ENCODE measurements around the gene PSAT1.
A peak's percentile ranks its signal among the peaks of the same experiment; 100 is the strongest.
"Not testable (repeated sequence)": the region's sequence is repeated elsewhere in the genome, so short reads cannot be mapped to it uniquely, and the experiment has no call there.

The PSAT1 gene

DNA sequence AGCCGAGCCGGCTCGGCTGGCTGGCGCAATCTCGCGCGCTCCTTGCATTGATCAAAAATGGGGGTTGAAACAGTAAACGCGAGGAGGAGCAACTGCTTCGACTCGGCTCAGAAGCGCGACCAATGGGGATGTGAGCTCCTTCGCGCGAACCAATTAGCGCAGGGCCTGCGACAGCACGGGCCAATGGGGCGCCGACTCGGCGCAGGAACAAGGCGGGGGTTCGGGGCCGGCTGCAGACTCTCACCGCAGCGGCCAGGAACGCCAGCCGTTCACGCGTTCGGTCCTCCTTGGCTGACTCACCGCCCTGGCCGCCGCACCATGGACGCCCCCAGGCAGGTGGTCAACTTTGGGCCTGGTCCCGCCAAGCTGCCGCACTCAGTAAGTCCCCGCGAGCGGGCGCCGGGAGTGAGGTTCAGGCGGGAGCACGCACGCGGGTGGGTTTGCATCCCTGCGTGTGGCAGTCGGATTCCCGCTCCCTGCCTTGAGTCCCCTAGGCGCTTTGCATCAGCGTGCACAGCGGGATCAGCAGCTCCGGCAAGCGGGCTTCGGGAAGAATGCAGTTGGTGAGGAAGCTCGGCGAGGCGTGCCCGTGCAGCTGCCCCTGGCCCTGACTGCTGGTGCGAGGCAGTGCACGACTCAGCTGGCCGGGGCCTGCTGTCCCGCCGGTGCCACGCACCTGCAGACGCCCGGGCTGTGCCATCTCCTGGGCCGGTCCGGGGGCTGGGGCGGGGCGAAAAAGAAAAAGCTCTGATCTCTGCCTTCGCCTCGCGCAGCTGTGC, at the start of gene PSAT1:
PSAT1 (plus strand) TSS at position 233 of the 779 bp plus-strand sequence; CDS start at position 319, 86 bp downstream.
- peak; percentile 88 for DNase-seq

DNA sequence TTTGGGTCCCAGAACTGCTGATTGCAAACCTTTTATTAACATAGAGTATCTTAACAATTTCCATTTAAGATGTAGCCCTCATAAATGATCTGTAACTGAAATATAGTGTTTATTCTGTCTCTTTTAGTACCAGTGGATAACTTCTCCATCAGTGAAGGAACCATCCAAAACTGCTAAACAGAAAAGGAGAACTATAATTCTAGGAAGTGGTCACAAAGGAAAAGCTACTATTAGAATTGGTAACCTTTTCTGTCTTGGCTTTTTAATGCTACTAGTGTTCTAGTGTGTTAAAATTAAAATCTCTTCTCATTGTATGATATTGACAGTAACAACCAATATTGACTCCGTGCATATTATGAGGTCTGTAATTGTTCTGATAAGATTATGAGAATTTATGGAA, 48.3 kb upstream of the PSAT1 start:
- DNase-seq = no peak

DNA sequence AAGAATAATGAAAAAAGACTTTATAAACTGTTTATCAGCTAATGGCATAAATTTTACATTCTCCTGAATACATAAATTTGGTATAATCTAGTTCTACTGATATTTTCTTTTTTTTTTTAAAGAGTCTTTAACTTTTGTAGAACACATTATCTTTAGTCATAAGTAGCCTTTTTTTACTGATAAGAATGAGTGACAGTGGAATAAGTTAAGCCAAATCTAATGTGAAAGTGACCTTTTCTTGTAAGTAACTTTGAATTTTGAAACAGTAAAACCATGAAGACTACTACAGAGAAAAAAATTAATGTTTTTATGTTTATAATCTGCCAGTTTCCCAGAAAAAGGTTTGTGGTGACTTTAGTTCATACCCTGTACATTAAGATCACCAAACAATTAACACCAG, 47.4 kb upstream of the PSAT1 start:
- DNase-seq = no peak

DNA sequence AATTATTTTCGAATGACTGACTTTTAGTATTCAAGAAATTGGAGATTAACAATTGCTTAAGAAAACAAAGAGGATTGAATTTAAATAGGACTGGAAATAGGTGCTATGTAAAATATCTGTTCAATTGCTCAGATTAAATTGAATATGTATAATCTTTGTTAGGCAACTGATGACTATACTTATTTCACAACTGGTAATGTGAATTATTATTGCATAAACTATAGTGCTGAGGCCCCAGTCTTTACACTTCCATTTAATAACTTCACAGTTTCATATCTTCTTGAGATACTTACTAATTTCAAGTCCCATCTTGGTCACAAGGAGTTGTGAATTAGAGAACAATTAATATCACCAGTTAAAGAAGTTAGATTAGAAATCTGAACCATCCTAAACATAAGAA, 44.3 kb upstream of the PSAT1 start:
- no peak for DNase-seq

DNA sequence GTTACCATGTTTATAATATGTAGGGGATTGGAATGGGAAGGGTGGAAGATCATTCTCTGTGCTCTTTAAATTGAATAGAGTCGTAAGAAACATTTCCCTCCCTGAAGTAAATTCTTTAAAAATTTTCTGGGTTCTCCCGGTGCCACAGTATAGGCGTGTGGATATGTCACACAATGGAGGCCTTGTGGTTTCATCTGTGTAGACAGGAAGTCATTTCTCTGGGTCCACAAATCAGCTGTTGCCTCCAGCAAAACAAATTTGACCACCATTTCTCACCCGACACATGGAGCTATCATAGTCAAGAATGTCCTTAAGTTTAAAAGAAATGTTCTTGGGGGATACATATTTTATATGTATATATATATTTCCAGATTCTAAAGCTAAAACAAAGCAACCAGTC, 43.6 kb upstream of the PSAT1 start:
- no peak for DNase-seq

DNA sequence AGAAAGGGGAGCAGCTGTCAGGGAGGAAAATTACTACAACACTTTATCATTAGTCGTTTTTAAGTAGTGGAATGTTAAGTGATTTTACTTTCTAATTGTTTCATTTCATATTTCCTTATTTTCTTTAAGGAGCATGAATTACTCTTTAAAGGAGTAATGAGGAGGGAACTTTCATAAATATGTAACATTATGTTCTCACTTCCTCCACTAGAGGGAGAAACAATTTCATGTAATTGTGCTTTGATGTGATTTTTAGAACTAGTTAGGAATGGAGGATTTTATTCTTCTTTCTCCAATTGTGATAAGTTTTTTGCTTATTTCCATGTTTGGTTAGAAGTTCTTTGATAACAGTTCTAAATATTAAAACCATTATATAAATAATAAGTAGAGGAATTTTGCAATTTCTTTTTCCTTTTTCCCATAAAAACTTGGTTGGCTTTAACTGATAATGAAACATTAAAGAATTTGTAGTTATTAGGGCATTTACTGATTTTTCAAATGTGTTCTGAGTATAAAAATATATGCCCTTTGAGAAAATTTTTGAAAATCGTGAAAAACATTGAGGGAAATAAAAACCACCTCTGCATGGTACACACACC, 35.4 kb upstream of the PSAT1 start:
- DNase-seq = peak; percentile 7

DNA sequence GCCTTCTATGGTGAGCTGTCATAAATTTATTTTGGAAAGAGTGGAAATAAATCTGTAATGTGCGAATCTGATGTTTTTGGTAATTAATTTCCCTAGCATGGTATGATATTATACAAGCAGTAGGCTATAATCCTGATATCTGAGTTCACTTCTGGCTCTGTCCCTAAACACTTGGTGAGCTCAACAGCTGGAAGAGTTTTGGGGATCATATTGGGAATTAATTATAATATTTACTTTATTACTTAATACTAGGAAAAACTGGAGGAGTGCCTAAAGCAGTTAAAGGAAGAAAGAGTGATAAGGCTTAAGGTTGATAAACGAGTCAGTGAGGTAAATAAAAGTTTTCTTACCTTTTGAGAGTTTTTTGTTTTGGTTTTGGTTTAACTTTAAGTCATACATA, 34.3 kb upstream of the PSAT1 start:
- DNase-seq = no peak

DNA sequence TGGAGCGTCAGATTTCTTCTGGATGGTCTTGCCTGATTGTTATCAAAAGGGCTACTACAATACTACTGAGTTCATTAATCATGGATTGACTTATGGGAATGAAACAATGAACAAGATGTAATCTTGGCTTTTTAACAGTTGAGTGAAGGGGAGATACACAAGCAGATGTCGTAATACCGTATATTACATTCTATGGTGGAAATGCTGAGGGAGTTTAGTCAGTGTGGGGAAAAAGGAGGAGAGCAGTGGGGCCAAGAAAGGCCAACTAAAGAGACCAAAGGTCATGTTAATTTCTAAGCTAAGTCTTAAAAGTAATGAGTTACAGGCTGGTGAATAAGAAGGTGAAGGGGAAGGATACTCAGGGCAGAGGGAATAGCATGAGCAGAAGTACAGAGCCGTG, 29.0 kb upstream of the PSAT1 start:
- DNase-seq = no peak

DNA sequence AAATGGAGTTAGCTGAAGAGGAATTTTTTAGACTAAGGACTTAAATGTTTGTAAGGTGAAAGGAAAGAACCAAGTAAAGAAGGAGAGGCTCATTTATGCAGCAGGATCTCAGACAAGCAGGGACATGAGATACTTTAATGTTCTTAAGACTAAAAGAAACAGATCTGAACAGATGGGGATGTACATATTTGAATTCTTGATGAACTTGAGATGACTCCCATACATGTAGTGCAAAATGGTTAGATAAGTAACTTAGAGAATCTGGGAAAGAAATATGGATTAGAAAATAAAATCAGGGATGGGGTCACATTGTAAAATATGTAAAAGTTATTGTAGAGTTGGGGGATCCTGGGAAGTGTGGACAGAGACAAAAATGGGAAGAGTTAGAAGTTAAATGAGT, 27.1 kb upstream of the PSAT1 start:
- no peak for DNase-seq

DNA sequence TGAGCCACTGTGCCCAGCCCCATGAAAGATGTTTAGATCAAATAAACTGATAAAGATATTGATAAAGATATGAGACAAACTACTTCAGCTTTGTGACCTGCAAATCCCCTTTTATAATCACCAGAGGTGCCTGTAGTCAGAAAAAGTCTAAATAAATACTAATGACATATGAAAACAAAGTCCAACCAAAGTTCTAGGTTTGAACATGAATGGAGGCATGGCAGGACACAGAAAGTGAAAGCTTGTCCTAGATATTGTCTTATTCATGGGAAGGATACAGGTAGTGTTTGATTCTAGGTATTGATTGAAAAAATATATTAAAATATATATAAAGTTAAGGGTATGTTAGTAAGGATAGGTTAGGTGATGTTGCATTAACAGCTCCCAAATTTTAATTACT, 24.6 kb upstream of the PSAT1 start:
- no peak for DNase-seq

DNA sequence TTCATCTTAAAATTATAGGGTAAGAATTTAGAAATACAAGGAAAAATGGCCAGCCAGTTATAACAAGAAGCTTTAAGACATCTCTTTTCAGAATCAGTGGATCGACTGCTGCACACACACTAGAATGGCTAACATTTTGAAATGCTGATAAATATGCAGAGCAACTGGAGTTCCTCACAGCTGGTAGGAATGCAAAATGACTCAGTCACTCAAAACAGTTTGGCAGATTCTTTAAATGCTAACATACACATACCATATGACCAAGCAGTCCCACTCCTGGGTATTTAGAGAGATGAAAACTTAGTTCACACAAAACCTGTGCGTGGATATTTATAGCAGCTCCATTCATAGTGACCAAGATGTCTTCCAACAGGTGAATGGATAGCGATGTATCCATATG, 23.2 kb upstream of the PSAT1 start:
- DNase-seq = no peak

DNA sequence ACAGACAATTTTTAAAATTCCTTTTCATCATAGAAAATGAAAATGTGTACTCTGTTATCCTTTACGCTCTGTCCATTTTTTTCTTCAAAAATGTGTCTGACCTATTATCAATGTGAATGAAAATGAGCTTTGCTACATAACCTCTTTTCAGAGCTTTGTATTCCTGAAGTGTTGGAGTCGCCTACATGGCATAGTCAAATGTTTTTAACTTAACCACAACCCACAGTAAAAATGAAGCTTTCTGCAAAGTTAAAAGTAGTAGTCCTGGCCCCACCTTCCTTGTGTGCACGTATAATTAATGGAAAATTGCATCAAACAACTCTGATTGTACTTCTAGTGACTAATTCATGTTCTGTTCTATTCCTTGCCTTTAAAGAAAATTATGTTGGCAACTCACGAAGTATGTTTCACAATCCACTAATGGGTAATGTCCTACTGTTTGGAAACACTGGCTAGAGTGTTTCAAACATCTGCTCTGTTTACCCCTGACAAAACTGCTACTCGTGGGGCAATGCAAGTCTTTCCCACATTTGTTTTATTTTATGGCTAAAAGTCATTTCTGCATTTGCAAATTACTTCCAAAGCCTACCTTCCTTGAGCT, 18.6 kb upstream of the PSAT1 start:
- no peak for DNase-seq

DNA sequence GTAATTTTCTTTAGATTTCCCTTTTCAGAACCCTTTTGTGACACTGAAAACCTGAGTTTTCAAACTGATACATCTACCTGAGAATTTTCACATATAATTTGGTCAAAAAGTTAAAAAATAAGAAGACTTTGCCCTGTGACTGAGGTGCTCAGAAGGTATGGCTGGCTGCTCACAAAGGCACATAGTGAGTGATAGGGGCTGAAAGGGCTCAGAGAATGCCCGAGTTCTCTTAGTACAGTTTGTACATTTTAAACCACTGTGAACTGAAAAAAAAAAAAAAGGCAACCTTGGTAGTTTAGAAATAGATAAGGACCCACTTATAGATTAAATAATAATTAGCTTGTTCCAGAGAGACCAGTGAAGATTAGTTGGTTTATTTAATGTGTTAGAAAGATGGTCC, 18.1 kb upstream of the PSAT1 start:
- no peak for DNase-seq

DNA sequence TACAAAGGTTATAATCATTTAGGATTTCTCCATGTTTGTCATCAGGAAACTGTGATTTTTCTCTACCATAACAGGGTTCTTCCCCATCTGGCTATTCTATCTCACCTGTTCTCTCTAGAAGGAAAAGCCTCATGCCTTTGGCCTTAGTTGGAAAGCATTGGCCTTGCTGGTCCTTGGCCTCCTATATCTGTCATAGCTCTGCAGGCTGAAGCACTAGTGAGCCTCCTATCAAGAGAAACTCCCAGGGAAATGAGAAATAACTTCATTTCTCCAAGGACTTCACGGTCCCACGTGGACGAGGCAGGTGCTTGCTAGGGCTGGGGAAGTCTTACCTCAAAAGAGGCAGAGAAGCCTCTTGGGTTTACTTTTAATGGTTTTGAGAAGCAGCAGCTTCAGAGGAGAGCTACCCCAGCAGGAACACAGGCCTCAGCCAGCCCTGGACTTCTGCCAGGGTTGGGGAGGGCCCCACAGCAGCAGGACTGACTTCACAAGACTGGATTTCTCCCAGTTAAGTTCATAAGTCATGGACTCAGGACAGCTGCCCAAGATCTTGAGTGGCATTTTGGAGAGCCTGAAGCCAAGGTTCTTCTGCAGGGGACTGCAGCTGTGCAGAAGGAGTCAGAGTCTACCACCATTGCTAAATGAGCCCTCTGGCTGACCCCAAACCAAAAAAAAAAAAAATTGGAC, 15.8 kb upstream of the PSAT1 start:
- no peak for DNase-seq

DNA sequence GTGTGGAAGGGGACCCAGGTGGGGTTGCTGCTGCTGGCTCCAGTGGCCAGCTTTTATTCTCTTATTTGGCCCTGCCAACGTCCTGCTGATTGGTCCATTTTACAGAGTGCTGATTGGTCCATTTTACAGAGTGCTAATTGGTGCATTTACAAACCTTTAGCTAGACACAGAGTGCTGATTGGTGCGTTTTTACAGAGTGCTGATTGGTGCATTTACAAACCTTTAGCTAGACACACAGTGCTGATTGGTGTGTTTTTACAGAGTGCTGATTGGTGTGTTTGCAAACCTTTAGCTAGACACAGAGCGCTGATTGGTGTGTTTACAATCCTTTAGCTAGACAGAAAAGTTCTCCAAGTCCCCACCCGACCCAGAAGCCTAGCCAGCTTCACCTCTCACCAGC, 12.7 kb upstream of the PSAT1 start:
- DNase-seq = not testable (repeated sequence)

DNA sequence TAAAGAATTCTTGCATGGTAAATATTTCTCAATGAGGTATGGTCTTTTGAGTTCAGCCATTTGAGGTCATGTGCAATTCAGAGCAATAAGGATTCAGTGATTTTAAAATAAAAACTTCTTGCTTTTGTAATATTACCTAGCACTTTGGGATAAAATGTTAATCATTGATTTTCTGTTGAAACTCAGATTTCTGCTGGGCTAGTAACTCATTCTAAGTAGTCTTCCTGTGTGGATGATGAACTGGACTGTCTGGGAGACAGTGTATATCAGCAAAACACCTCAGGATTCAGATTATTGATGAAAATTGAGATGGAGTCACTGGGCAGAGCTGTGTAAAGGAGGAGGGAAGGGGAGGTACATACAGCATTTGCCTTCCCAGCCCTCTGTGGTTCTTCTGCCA, 10.8 kb upstream of the PSAT1 start:
- DNase-seq = no peak

DNA sequence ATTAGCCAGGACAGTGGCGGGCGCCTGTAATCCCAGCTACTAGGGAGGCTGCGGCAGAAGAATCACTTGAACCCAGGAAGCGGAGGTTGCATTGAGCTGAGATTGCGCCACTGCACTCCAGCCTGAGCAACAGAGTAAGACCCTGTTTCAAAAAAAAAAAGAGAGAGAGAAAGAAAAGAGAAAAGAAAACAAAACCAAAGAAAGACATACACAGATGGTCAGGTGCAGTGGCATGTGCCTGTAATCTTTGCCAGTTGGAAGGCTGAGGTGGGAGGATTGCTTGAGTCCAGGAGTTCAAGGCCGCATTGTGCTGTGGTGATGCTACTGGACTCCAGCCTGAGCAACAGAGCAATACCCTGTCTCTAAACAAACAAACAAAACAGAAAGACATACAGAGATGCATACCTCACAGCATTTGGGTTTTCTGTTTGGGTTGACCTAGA, 10.0 kb upstream of the PSAT1 start:
- DNase-seq = no peak

DNA sequence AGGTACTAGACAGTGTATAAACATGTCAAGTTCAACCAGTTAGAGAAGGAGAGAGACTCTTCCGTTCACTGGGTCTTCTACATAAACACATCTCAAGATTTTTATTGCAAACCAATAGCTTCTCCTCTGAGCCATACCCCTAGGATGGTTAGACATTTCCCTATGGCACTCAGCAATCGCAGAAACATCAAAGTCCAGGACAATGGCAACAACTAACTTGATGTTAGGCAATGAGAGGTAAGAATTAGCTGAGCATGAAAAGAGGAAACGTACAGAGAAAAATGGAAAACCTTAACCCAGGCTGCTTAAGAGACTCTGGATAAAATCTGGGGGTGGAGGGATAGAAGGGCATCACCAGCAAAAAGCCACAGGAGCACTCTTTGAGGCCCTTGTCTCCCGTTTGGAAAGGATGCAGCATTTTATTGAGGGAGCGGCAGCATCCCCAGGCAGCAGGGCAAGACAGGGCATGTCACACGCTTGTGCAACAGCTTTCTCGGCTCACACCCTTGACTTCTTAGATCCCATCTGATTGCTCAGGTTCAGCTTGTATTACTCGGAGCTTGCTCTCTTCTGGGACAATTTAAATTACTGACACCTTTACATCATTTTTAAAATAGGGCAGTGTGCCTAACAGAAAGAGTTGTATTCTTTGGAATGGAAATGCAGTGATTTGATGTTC, 8.6 kb upstream of the PSAT1 start:
- DNase-seq = no peak

DNA sequence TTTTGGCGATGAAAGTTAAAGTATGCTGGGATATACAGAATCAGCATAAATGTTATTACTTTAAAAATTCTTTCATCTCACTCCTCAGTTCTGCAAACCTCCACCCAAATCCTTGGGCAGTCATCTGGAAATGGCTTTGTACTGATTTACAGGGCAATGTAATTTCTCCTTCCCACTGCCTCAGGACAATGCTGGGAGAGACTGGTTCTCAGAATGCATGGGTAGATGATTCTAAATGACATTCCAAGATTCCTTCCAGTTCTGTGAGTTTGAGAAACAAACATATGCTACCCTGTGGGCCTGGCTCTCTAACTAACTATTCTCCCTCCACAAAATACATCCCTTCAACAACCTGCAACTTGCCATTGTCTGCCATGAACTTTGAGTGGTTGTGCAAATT, 7.5 kb upstream of the PSAT1 start:
- DNase-seq = no peak

DNA sequence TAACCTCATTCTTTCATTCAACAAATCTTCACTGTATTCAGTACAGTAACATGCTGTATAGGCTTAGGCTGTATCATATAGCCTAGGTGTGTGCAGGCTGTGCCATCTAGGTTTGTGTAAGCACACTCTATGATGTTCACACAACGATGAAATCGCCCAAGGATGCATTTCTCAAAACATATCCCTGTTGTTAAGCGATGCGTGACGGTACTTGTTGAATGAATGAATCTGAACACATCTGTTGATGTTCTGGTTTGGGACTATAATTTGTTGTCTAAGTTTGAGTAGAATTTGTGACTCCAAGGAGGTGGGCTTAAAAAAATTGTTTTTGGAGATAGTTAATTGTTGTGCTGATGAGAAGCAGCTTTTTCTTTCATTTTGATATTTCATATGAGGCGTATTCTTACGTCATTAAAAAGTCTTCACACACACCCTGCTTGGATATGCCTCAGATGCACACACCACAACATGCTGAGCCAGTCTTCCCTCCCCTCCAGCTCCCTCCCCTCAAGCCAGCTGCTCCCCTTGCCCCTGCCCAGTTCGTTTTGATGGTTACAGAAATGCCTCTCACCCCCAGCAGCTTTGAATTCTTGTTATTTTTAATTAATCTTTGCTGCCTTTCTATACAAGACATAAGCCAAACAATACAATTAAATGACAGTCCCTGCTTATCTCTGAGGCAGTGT, 5.5 kb upstream of the PSAT1 start:
- DNase-seq = no peak

DNA sequence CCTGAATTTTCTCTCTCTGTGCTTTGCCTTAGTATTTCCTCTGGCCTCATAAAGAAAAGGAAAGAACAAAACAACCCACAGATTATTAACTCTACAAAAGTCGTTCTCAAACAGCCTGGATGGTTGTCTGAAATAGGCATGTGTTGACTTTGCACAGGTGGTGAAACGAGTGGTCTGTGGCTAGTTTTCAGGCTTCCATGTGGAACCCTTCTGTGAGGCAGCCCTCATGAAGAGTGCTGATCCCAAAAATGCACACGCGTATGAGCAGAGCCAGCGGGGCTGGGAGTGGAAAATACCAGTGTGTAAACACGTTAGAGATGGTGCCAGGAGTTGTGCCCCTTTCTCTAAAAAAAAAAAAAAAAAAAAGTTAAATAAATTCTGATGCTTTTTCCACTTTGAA, 4.9 kb upstream of the PSAT1 start:
- no peak for DNase-seq

DNA sequence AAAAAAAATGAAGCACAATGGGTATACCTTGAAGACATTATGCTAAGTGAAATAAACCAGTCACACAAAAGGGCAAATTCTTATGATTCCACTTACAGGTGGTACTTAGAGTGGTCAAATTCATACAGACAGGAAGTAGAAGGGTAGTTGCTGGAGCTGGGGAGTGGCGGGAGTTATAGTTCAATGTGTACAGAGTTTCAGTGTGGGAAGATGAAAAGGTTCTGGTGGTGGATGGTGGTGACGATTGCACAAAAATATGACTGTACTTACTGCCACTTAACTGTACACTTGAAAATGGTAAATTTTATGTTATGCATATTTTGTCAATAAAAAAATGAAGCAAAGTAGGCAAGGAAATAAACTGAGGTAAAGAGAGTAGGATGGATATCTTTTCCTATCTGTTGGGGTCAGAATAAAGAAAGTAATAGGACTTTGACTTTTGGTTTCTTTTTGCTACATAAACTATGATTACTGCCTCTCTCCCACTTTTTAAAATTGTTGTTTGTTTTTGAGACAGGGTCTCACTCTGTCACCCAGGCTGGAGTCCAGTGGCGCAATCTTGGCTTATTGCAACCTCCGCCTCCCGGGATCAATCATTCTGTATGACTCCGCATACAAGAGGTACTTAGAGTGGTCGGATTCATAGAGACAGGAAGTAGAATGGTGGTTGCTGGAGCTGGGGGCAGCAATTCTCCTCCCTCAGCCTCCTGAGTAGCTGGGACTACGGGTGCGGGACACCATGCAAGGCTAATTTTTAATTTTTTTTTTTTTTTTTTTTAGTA, 4.0 kb upstream of the PSAT1 start:
- DNase-seq = no peak
